HepG2 (cell line): ENCODE data around the gene MTOR. TPM values are rescaled to one million over a fixed set of nuclear protein-coding genes. Genes with fewer than 3 reads are reported as not detected.

Source experiments
- ATAC-seq: fragments of 200-7000 bp; cut with Tn5 transposase; 3 replicates; pipeline ENCODE4 v1.9.1; 2020; ENCODE audit warnings: mild to moderate bottlenecking, moderate library complexity
- BruUV-seq: library from RNA; stranded (reverse); fragments of 400-500 nt; replicated peaks from 2 replicates; lab custom pipeline; 2021; lab: Mats Ljungman, UMichigan
- CTCF ChIA-PET: fragments of 300-600 bp; formaldehyde crosslinking; extraction: SDS; loops from one replicate; lab custom pipeline; 2021; ENCODE audit warnings: low total read pairs, inconsistent platforms, low intra/inter-chr PET ratio; lab: Yijun Ruan, JAX
- POLR2A ChIA-PET: fragments of 350-600 bp; sonication (Branson Sonifier 250); formaldehyde crosslinking; loops from one replicate; lab custom pipeline; 2020; ENCODE audit warnings: antibody characterized with exemption, inconsistent platforms; lab: Yijun Ruan, JAX
- DNase-seq: peaks from one replicate; pipeline ENCODE4 v3.0.0-alpha.2; 2015; ENCODE audit warnings: low spot score
- FAIRE-seq: peaks from 3 replicates; lab custom pipeline; 2011; peaks lifted over from hg19 to GRCh38; lab: Jason Lieb, UNC
- H2AFZ ChIP-seq: one replicate; pipeline ENCODE4 v1.6.1; 2011; ENCODE audit warnings: low read length, inconsistent platforms
- H3K27ac ChIP-seq: fragments of 300-600 bp; 3 replicates; pipeline ENCODE4 v1.8.0; 2011; ENCODE audit warnings: mixed run types, mild to moderate bottlenecking, mixed read lengths, low read length, inconsistent platforms; ENCODE audit not compliant: insufficient read depth; ENCODE audit errors: extremely low read length
- H3K27me3 ChIP-seq, 2 experiments: fragments of 200-600 bp in 1 of 2; 2 replicates in 1 of 2; 3 replicates in 1 of 2; pipeline versions ENCODE4 v1.6.0 to v1.8.0; 2011; ENCODE audit warnings: low read length in 2 of 2, mild to moderate bottlenecking in 2 of 2, moderate library complexity in 2 of 2, inconsistent platforms in 1 of 2; ENCODE audit not compliant: insufficient read depth in 2 of 2, control insufficient read depth in 1 of 2
- H3K36me3 ChIP-seq, 2 experiments: fragments of 200-600 bp in 1 of 2; replicated peaks in 1 of 2; 2 replicates in 1 of 2; 3 replicates in 1 of 2; pipeline versions ENCODE4 v1.5.1 to v1.8.0; 2011; ENCODE audit warnings: low read length in 2 of 2, inconsistent platforms in 1 of 2; ENCODE audit not compliant: insufficient read depth in 2 of 2, control insufficient read depth in 1 of 2
- H3K4me1 ChIP-seq: 2 replicates; pipeline ENCODE4 v1.5.1; 2012; ENCODE audit warnings: low read length, inconsistent platforms; ENCODE audit not compliant: insufficient read depth
- H3K4me2 ChIP-seq: 2 replicates; pipeline ENCODE4 v1.6.0; 2011; ENCODE audit warnings: low read depth, low read length, inconsistent platforms
- H3K4me3 ChIP-seq, 3 experiments: fragments of 200-600 bp in 1 of 3; sonication (generic), shearing (Covaris generic) in 1 of 3; replicated peaks in 1 of 3; 2 replicates each; pipeline ENCODE4 v1.5.1; 2011 to 2016; ENCODE audit warnings: low read length in 3 of 3, inconsistent platforms in 2 of 3, low read depth in 2 of 3, mild to moderate bottlenecking in 2 of 3, control low read depth in 1 of 3, mixed read lengths in 1 of 3; ENCODE audit not compliant: insufficient read depth in 1 of 3
- H3K79me2 ChIP-seq: one replicate; pipeline ENCODE4 v1.6.1; 2011; ENCODE audit warnings: low read length, inconsistent platforms; ENCODE audit not compliant: insufficient read depth
- H3K9ac ChIP-seq: 2 replicates; pipeline ENCODE4 v1.6.0; 2011; ENCODE audit warnings: mild to moderate bottlenecking, low read depth, low read length, inconsistent platforms; ENCODE audit not compliant: insufficient read depth
- H3K9me3 ChIP-seq: 2 replicates; pipeline ENCODE4 v1.5.1; 2012; ENCODE audit warnings: mild to moderate bottlenecking, low read length
- H4K20me1 ChIP-seq: 2 replicates; pipeline ENCODE4 v1.6.0; 2011; ENCODE audit warnings: inconsistent platforms, mild to moderate bottlenecking, low read length, moderate library complexity; ENCODE audit not compliant: insufficient read depth
- ATF3 ChIP-seq: sonication (generic); formaldehyde crosslinking; IDR thresholded peaks from 2 replicates; pipeline ENCODE4 v1.4.0; 2020; ENCODE audit warnings: missing genetic modification reagents
- BATF2 ChIP-seq: sonication (generic); formaldehyde crosslinking; IDR thresholded peaks from 2 replicates; pipeline ENCODE4 v1.8.0; 2022; ENCODE audit warnings: mild to moderate bottlenecking, missing genetic modification reagents, moderate library complexity
- CEBPB ChIP-seq: IDR thresholded peaks from 2 replicates; pipeline ENCODE4 v1.6.1; 2011; ENCODE audit warnings: low read depth, low read length, improper control_type of control experiment, borderline replicate concordance
- FOXK1 ChIP-seq: sonication (generic); formaldehyde crosslinking; IDR thresholded peaks from 2 replicates; pipeline ENCODE4 v1.4.0; 2020; ENCODE audit warnings: low read depth, missing genetic modification reagents, borderline replicate concordance
- FOXP1 ChIP-seq, 2 experiments: fragments of 450-650 bp in 1 of 2; IDR thresholded peaks; 2 replicates each; pipeline ENCODE4 v1.6.1; 2017 to 2018; ENCODE audit warnings: antibody characterized with exemption in 1 of 2
- TBP ChIP-seq: sonication (generic); formaldehyde crosslinking; IDR thresholded peaks from 2 replicates; pipeline ENCODE4 v1.5.0; 2020; ENCODE audit warnings: missing genetic modification reagents
- ZFP82 ChIP-seq: sonication (generic); formaldehyde crosslinking; IDR thresholded peaks from 2 replicates; pipeline ENCODE4 v1.5.1; 2020; ENCODE audit warnings: mild to moderate bottlenecking, missing genetic modification reagents, borderline replicate concordance
- ZNF10 ChIP-seq: sonication (generic); formaldehyde crosslinking; IDR thresholded peaks from 2 replicates; pipeline ENCODE4 v1.4.0; 2020; ENCODE audit warnings: mild to moderate bottlenecking, low read depth, missing genetic modification reagents, borderline replicate concordance
- ZNF652 ChIP-seq: IDR thresholded peaks from 2 replicates; pipeline ENCODE4 v1.6.1; 2016; ENCODE audit warnings: low read depth, borderline replicate concordance
- WGBS: methylation state at CpG from one replicate; pipeline ENCODE4 v1.1.6; 2017; ENCODE audit warnings: low lambda C conversion rate; 5-methylcytosine and 5-hydroxymethylcytosine counted together
- in situ Hi-C: cut with HindIII; loops from 2 replicates; pipeline ENCODE4 v1.10.0; 2017; ENCODE audit warnings: low pct_unique_long_range_greater_than_20kb; ENCODE audit not compliant: extremely low pct_ligation_motif_present
- intact Hi-C: fragments of 100-400 bp; cut with micrococcal nuclease; formaldehyde crosslinking; loops from one replicate; pipeline ENCODE4 v1.10.0; 2022; ENCODE audit not compliant: unreplicated experiment
- polyA plus RNA-seq, 8 experiments: library from polyadenylated mRNA; depleted of rRNA in 3 of 8; stranded (reverse) in 7 of 8; unstranded in 1 of 8; fragments of >200 nt; fragmentation: Illumina TruSeq in 4 of 8; extraction: Trizol in 4 of 8; gene quantifications; 2 replicates each; pipeline versions ENCODE4 v1.2.1 to v1.2.3, GENCODE V29; 2011 to 2016; ENCODE audit warnings: low read depth in 4 of 8, missing spikeins in 1 of 8, mixed read lengths in 1 of 8; ENCODE audit not compliant: insufficient read depth in 1 of 8
- total RNA-seq, 5 experiments: library from RNA; depleted of rRNA; stranded (reverse); fragments of >200 nt; fragmentation: Illumina TruSeq; extraction: Trizol; gene quantifications; 2 replicates each; pipeline ENCODE4 v1.2.3, GENCODE V29; 2016; ENCODE audit warnings: low read depth in 1 of 5

The MTOR gene
- total and polyA plus RNA-seq, 2 of the 13 experiments (the other 11 are each of a cell fraction or from before 2014, with no cell fraction given) = 24.6 to 34.6 TPM

DNA sequence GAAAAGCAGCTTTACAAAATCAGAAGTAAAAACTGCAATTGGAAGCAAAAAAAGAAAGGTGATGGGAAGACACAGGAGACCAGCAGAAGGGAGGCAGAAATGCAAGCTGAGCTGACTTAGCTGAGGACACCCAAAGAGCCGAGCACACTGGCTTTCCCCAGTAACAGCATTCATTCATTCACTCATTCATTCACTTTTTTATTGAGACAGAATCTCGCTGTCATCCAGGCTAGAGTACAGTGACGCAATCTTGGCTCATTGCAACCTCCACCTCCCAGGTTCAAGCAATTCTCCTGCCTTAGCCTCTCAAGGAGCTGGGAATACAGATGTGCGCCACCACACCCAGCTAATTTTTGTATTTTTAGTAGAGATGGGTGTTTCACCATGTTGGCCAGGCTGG, 65.0 kb downstream of the MTOR start:
- TF ChIP-seq ZNF10 = no peak
- no peak for TF ChIP-seq ZNF652 (CRISPR knock-in tag)
- TF ChIP-seq FOXK1 (CRISPR knock-in tag) = no peak
- TF ChIP-seq FOXP1 (IDR thresholded peaks at IDR 0.05) = no peak
- no peak for TF ChIP-seq FOXP1 (CRISPR knock-in tag; IDR thresholded peaks at IDR 0.05)
- no peak for TF ChIP-seq ATF3 (CRISPR knock-in tag)
- TF ChIP-seq TBP (CRISPR knock-in tag) = no peak
- TF ChIP-seq CEBPB = 0 out of 2 replicates have a peak, but pooled peaks have one; percentile 42
- TF ChIP-seq ZFP82 (CRISPR knock-in tag) = no peak
- TF ChIP-seq BATF2 = no peak
- FAIRE-seq = no peak

More for the DNA sequence above, 65.0 kb downstream of the MTOR start:
- Histone ChIP-seq H3K9ac (no peak overlapping the region), H3K9me3 (no peaks in the 10 kb centered on the region), H3K79me2 (no peaks in the 10 kb centered on the region), H4K20me1 (no peaks in the 10 kb centered on the region), H3K4me3 (no peak overlapping the region), H3K27me3 (no peaks in the 10 kb centered on the region), H3K36me3 (peaks cover 26 to 65% of the 10 kb centered on the region in 2 experiments), H2AFZ (no peak overlapping the region), H3K27ac (no peak overlapping the region), H3K4me1 (no peaks in the 10 kb centered on the region), H3K4me2 (no peak overlapping the region)
- CTCF ChIA-PET = no interaction called here
- intact Hi-C loops = no loop called here
- in situ Hi-C loops = no loop called here
- BruUV-seq = no TSS peak
- POLR2A ChIA-PET = no interaction called here
- no peak for DNase-seq
- ATAC-seq = no peak
- WGBS = 98% methylated on average over 4 of the region's 4 CpGs
